ENCODE data around the gene ZCCHC24.

Gene ZCCHC24

GRCh38 chr10:79400146-79401004 lies 45.0 kb downstream of the ZCCHC24 start:
- DNase-seq (ENCODE audit: low read depth in 1 of 2, low spot score in 1 of 2), result peak in 1 of 2 donors; percentile 24

GRCh38 chr10:79399223-79399831 lies 46.1 kb downstream of the ZCCHC24 start:
- DNase-seq (ENCODE audit: low read depth in 1 of 2, low spot score in 1 of 2), result no peak

- no peak for DNase-seq (ENCODE audit: low read depth in 1 of 2, low spot score in 1 of 2)
These were observed 46.8 kb downstream of the ZCCHC24 start for GRCh38 chr10:79398642-79399041.

- DNase-seq (ENCODE audit: low read depth in 1 of 2, low spot score in 1 of 2), result no peak
These were observed 47.7 kb downstream of the ZCCHC24 start for GRCh38 chr10:79397575-79398303.

- no peak for DNase-seq (ENCODE audit: low read depth in 1 of 2, low spot score in 1 of 2)
These were observed 48.4 kb downstream of the ZCCHC24 start for GRCh38 chr10:79397051-79397450.

GRCh38 chr10:79396520-79396919 lies 48.9 kb downstream of the ZCCHC24 start:
- DNase-seq (ENCODE audit: low read depth in 1 of 2, low spot score in 1 of 2), result no peak

GRCh38 chr10:79394664-79395063 lies 50.8 kb downstream of the ZCCHC24 start:
- no peak for DNase-seq (ENCODE audit: low read depth in 1 of 2, low spot score in 1 of 2)

- DNase-seq (ENCODE audit: low read depth in 1 of 2, low spot score in 1 of 2), result no peak
These were observed 51.4 kb downstream of the ZCCHC24 start for GRCh38 chr10:79393924-79394610.

- no peak for DNase-seq (ENCODE audit: low read depth in 1 of 2, low spot score in 1 of 2)
These were observed 52.1 kb downstream of the ZCCHC24 start for GRCh38 chr10:79393221-79393923.

GRCh38 chr10:79392506-79393176 lies 52.8 kb downstream of the ZCCHC24 start:
- DNase-seq (ENCODE audit: low read depth in 1 of 2, low spot score in 1 of 2), result no peak

GRCh38 chr10:79392020-79392398 lies 53.4 kb downstream of the ZCCHC24 start:
- no peak for DNase-seq (ENCODE audit: low read depth in 1 of 2, low spot score in 1 of 2)

GRCh38 chr10:79391231-79392019 lies 54.0 kb downstream of the ZCCHC24 start:
- DNase-seq (ENCODE audit: low read depth in 1 of 2, low spot score in 1 of 2), result no peak

GRCh38 chr10:79390551-79391229 lies 54.7 kb downstream of the ZCCHC24 start:
- no peak for DNase-seq (ENCODE audit: low read depth in 1 of 2, low spot score in 1 of 2)

GRCh38 chr10:79390057-79390456 lies 55.4 kb downstream of the ZCCHC24 start:
- no peak for DNase-seq (ENCODE audit: low read depth in 1 of 2, low spot score in 1 of 2)

- DNase-seq (ENCODE audit: low read depth in 1 of 2, low spot score in 1 of 2), result no peak
These were observed 57.2 kb downstream of the ZCCHC24 start for GRCh38 chr10:79387974-79388850.

- DNase-seq (ENCODE audit: low read depth in 1 of 2, low spot score in 1 of 2), result no peak
These were observed 57.9 kb downstream of the ZCCHC24 start for GRCh38 chr10:79387466-79387973.

- DNase-seq (ENCODE audit: low read depth in 1 of 2, low spot score in 1 of 2), result no peak
These were observed 58.6 kb downstream of the ZCCHC24 start for GRCh38 chr10:79386637-79387465.

All from activated T-helper 1 cell treated with anti-CD3 and anti-CD28 coated beads, Interleukin-2, amount 50 U/mL, for 16 hours (primary cell).